HG03039 (cell line): ENCODE data around the gene NLGN2.
"Not testable (repeated sequence)": the region's sequence is repeated elsewhere in the genome, so short reads cannot be mapped to it uniquely, and the experiment has no call there.

Source experiments
- ATAC-seq: cut with Tn5 transposase; IDR thresholded peaks from one replicate; pipeline ENCODE4 v1.9.1; 2021; ENCODE audit warnings: mild to moderate bottlenecking, moderate library complexity; ENCODE audit not compliant: unreplicated experiment

The NLGN2 gene

DNA sequence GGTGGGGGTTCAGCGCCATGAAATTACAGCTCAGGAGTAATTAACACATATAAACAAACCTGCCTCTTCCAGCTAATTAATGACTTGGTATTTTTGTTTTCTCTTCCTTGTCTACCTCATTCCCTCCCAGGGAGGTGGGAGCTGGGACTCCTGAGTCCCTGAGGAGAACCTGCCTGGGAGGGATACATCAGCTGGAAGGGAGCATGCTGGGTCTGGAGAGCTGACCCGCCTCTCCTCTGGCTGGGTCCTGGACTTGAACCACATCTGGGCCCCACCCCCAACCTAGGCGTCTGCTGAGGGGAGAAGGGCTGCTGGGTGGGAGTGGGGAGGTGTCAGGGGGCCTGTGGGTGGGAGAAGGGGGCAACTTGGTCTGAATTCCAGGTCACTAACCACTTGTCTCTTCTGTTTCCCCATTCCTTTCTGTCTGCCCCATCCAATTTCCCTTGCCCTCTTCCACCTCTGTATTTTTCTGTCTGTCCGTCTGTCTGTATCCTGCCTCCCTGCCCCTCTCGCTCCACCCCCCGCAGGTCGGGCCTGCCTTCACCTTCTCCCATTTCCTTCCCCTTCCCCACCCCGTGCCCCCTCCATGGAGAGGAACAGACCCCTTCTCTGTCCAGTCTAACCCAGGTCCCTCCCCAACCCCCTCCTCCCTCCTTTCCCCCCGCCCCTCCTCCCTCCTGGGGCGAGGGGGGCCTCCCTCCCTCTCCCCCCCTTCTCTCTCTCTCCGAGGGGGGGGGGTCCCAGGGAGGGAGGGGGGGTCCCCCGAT lies at the start of gene NLGN2:
NLGN2 (plus strand) TSS at position 361 of the 767 bp plus-strand sequence. CDS start 411 bp downstream, outside the sequence.
- no peak for ATAC-seq

DNA sequence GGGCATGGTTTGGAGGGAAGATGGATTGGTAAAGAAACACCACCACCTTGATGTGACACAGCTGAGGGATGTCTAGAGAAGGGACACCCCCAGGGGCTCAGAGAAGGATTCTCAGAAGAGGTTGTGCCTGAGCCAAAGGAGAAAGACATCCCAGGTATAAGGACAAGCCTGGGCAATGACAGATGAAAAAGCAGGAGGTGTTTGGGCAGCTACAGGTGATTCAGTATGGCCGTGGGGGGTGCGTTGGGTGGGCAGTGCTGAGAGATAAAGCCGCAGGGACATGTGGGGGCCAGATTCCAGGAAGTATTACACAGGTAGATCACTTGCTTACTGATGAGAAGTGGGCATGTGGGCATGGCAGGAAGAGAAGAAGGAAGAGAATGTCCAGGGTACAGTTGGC lies 45.7 kb upstream of the NLGN2 start:
- ATAC-seq: no peak

DNA sequence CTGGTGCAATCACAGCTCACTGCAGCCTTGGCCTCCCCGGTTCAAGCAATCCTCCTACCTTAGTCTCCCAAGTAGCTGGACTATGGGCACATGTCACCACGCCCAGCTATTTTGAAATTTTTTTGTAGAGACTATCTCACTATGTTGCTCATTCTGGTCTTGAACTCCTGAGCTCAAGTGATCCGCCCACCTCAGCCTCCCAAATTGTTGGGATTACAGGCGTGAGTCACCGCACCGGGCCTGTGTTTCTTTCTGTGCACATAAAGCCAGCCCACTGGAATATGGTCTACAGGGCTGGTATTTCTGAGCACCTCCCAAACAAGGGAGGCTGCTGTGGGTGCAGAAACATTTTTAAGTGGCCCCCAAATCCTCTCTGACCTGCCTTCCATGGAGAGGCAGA lies 44.3 kb upstream of the NLGN2 start:
- ATAC-seq: no peak

DNA sequence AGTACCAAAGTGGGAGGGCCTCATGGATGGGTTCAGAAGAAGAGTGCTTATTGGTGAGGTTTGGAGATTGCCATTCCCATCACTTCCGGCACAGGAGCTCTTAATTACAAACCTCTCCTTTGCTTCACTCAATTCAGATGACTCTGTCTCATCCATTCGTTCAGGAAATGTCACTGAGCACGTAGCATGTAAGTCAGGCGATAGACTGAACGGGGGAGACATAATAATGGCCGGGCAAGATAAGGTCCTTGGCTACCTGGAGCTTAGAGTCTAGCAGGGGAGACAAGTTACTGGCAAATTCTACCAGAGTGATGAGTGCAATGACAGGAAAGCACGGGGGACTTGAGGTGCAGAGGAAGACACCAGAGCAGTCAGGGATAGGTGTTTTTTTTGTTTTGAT lies 41.7 kb upstream of the NLGN2 start:
- not testable (repeated sequence) for ATAC-seq

DNA sequence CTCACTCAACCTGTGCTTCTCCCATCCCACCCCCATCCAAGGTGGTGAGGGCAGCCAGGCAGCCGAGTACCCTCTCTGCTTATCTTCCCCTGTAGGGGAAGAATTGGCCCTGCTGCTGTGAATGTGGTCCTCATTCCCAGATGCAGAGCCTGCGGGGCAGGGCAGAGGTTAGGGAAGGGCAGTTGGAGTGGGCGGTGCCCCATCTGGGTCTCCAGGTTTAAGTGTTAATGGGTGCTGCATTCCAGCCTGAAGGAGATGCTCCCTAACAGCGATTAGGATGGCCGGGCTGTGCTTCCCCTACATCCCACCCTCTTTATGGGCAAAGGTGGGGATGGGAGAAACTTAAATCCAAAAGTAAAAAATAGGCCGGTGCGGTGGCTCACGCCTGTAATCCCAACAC lies 40.6 kb upstream of the NLGN2 start:
- no peak for ATAC-seq

DNA sequence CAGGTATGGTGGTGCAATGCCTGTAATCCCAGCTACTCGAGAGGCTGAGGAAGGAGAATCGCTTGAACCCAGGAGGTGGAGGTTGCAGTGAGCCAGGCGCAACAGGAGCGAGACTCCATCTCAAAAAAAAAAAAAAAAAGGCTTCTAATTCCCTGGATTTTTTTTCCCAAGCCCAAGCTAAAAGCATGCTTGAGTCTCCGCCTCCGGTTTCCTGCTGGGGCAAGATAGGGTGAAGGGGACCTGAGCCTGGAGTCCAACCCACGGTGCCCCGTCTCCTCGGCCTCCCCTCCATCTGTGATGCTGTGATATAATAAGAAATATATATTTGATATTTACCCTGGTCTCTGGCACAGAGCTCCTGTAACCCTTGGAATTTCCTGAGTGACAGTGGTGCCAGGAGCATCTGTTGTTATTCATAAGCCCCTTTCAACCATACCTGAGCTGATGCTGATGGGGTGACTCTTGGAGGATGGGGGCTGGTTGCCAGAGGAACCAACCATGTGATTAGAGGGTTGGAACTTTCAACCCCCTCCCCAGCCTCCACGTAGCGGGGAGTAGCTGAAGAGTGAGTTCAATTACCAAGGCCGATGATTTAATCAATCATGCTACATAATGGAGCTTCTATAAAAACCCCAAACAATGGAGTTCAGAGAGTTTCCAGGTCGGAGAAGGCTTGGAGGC lies 39.6 kb upstream of the NLGN2 start:
- no peak for ATAC-seq

DNA sequence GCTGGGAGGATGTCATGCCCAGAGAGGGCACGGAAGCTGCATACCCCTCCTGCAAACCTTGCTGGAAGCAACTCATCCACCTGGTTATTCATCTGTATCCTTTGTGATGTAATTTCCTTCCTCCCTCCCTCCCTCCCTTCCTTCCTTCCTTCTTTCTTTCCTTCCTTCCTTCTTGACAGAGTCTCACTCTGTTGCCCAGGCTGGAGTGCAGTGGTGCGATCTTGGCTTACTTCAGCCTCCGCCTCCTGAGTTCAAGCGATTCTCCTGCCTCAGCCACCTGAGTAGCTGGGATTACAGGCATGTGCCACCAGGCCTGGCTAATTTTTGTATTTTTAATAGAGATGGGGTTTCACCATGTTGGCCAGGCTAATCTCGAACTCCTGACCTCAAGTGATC lies 39.0 kb upstream of the NLGN2 start:
- not testable (repeated sequence) for ATAC-seq

DNA sequence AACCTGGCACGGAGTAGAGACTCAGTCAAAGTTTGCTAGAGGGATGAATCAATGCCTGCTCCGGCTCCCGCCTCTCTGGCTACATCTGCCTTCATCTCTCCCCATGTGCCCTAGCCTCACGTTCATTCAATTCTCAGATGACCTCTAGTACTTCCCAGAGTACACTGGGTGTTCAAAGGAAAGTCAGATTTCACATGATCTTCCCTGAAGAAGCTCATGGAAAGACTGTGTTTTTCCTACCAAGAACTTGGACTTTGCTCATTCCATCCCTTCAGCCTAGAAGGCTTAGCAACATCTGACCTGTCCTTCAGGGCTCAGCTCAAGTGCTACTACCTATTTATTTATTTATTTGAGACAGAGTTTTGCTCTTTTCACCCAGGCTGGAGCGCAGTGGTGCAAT lies 37.8 kb upstream of the NLGN2 start:
- no peak for ATAC-seq

DNA sequence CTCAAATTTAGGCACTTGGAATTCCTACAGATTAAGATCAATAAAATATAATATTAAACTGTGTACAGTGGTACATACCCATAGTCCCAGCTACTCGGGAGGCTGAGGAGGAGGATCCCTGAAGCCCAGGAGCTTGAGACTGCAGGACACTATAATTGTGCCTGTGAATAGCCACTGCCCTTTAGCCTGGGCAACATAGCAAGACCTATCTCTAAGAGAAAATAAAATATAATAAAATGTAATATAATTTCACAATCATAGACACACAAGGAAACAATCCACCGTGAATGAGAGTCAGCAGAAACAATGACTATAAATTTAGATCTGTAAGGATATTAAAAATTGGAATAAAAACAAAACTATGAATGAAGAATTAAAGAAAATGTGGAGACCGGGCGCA lies 36.8 kb upstream of the NLGN2 start:
- ATAC-seq: no peak

DNA sequence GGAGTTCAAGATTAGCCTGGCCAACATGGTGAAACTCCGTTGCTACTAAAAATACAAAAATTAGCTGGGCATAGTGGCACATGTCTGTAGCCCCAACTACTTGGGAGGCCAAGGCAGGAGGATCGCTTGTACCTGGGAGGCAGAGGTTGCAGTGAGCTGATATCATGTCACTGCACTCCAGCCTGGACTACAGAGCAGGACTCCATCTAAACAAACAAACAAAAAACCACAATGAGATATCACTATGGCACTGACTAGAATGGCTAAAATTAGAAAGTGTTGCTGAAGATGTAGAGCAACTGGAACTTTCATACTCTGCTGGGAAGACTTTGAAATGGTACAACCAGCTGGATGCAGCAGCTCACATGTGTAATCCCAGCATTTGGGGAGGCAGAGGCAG lies 33.3 kb upstream of the NLGN2 start:
- no peak for ATAC-seq

DNA sequence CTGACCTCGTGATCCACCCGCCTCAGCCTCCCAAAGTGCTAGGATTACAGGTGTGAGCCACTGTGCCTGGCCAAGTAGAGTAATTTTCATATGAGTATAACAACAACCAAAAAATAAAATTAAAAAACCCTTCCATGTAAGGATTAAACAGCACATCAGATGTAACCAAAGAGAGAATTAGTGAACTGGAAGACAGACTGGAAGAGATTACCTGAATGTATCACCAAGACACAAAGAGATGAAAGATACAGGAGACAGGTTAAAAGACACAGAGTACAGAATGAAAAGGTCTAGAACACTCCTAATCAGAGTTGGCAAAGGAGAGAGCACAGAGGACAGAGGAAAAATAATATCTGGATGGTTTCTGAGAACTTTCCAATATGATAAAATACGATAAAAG lies 28.5 kb upstream of the NLGN2 start:
- no peak for ATAC-seq

DNA sequence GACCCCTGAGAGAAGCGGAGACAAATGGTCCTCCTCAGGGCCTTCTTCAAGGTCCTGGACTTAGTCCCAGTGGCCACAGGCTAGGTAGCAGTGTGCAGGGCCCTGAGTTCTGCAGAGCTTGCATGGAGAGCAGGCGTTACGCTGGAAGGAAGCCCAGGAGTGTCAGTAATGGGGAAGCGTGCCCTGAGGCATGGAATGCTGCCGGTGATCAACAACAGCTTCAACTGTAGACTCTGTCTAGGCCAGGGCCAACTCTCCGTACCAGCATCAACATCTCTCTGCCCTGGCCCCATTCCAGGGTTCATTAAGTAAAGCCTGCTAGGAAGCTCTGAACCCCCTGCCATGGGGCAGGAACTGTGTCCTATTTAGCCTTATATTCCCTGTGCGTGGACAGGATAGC lies 27.3 kb upstream of the NLGN2 start:
- ATAC-seq: no peak

DNA sequence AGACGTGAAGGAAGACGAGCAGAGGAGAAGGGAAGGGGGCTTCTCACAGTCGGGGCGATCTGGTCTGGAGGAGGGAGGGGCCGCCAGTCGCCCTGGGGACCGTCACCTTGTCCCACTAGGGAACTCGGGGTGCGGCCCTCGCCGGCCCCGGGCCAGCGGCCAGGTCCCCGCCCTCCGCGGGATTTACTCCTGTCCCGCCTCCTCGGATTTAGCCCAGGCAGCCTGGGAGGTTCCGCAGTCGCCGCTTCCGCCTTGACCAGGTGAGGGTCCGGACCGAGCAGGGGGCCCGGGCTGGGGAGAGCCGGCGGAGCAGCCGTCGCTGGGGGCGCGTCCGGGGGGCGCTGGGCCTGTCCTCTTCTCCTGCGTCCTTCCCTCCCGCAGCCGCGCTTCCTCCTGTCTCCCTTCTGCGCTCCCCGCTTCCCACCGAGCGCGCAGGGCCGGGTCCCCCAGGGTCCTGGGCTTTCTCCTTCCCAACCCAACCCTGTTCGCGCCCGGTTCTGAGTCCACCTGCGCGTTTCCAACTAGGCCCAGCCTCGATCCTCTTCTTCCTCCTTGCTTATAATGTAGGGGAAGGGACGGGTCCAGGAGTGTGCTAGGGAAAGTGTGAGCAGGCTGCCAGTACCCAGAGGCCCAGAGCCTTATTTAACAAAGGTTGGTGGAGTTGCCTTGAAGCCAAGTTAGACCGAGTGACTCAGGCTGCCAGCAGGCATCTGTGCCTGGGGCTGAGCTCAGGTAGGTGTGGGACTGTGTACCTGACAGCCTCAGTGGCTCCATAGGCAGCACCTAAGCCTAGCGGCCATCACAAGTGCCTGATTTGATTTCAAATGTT lies 26.6 kb upstream of the NLGN2 start, which contains the start of gene TNK1:
TNK1 (plus strand) TSS at position 235 of the 829 bp plus-strand sequence. CDS start 1,838 bp downstream, outside the sequence.
- ATAC-seq: no peak

DNA sequence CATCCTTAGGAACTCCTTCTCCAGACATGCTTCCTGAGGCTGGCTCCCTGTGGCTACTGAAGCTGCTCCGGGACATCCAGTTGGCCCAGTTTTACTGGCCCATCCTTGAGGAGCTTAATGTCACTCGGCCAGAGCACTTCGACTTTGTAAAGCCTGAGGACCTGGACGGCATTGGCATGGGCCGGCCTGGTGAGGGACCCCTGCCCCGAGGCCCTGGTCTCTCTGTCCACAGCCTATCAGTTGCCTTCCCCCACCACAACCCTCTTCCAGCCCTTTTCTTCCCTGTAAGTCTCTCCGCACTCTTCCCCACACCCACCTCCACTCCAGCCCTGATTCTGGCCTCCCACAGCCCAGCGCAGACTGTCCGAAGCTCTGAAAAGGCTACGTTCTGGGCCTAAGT lies 24.7 kb upstream of the NLGN2 start:
- ATAC-seq: no peak

DNA sequence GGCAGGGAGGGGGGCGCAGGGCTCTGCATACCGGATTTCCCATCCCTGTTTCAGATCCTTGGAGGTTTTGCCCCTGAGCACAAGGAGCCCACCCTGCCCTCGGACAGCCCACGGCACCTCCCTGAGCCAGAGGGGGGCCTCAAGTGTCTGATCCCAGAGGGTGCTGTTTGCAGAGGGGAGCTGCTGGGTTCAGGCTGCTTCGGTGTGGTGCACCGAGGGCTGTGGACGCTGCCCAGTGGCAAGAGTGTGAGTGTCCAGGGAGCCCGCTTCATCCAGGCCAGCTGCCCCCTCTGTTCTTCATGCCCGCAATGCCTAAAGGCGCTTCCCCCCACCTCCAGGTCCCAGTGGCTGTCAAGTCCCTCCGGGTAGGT lies 24.3 kb upstream of the NLGN2 start:
- no peak for ATAC-seq

DNA sequence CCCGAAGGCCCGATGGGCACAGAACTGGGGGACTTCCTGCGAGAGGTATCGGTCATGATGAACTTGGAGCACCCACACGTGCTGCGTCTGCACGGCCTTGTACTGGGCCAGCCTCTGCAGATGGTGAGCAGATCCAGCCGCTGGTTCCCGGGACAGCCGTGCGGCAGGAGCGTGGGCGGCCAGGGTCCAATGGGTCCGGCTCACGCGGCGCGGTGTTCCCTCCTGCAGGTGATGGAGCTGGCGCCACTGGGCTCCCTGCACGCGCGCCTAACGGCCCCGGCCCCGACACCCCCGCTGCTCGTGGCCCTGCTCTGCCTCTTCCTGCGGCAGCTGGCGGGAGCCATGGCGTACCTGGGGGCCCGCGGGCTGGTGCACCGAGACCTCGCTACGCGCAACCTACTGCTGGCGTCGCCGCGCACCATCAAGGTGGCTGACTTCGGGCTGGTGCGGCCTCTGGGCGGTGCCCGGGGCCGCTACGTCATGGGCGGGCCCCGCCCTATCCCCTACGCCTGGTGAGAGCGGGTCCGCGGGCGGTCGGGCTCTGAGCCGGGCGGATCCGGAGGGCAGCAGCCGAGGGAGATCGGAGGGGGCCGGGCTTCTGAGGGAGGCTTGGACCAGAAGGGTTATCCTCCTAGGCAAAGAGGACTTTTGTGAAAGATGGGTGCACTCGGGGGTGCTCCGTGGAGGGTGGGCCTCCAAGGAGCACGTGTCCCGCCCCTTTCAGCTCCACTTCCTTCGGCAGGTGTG lies 23.7 kb upstream of the NLGN2 start:
- ATAC-seq: peak; percentile 57

DNA sequence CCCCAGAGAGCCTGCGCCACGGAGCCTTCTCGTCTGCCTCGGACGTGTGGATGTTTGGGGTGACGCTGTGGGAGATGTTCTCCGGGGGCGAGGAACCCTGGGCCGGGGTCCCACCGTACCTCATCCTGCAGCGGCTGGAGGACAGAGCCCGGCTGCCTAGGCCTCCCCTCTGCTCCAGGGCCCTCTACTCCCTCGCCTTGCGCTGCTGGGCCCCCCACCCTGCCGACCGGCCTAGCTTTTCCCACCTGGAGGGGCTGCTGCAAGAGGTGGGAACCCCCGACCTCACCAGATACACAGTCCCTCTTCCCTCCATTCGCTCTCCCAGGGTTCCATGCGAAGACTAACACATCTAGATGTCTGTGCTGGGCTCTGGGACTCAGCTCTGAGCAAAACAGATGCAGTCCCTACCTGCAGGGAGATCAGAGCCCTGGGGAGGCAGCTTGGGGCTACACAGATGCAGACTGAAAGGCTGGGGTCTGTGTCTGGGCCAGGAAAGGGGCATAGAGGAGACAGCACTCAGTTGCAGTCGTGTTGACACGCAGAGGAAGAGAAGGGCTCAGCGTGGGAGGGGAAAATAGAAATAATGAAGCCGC lies 23.1 kb upstream of the NLGN2 start:
- no peak for ATAC-seq

DNA sequence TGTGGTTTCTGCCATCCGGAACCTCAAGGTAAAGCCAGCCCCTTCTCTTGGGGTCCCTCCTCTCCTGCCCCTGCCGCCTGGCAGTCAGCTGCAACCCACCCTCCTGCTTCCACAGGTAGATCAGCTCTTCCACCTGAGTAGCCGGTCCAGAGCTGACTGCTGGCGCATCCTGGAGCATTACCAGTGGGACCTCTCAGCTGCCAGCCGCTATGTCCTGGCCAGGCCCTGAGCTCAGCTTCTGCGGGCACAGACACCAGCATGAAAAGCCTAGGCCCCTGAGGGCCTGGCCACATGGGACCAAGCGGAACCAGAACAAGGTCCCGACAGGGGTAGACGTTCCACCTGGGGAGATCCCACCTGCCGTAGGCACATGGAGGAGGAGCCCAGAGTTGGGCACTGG lies 18.8 kb upstream of the NLGN2 start:
- no peak for ATAC-seq

DNA sequence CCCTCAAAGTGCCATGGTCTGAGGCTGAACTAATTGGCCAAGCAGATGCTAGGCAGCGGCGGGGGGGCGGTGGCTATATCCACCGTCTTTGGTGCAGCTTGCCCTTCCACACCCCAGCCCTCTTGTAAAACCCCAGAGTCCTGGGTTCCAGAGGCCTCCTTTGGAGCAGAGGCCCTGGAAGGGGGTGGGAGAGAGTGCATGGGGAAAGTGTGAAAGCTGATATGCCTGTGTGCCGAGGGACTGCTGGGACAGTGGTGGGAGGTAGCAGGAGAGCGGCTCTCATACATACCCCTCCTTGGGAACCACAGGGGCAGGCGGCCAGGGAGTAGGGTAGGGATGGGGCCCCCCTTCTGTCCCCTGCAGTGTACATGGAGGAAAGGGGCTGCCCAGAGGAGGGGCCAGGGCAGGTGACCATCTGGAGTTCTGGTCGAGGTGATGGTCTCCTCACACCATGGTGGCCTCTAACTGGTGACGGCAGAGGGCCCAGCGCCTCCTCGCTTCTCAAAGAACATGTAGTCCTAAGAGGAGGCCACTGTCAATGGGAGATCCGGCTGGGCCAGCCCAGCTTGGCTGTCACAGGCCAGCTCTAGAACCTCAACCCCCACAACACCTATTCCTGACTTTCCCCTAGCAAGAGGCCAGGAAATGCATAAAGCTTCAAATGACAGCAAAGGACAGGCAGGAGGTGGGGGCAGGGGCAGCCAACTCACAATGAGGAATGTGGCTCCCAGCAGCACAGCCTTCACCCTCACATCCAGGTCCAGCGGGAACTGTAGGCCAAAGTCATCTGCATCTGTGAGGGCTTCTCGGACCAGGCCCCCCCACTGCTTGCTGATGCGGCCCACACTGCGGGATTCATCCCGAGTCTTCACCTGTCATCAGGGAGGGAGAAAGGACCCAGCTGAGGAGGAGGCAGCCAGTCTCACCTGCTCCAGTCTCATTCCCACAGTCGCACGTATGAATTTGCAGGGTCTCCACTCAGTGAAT lies 17.4 kb upstream of the NLGN2 start:
- no peak for ATAC-seq
